Measurements from ENCODE around the gene P2RY12. TPM values are rescaled to one million over a fixed set of nuclear protein-coding genes. Genes with fewer than 3 reads are reported as not detected.

The P2RY12 gene
- total RNA-seq, 1 experiment from 2014 or later = not detected

DNA sequence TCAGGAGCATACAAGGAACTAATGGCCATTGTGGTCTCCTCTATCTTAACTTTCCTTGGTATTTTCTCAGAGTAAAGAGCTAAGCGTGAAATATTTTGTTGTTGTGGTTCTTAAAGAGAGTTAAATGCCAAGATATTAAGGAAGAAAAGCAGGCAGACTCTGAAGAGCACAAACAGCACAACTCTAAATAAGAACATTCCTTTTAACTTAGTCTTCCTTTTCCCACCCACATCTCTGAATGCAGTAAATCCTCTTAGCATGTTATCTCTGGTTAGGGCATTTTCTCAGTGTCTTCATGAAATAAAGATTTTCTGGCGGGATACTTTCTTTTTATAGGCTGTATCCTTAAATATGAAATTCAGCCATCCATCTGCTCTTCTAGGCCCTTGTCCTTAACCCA, 69.4 kb downstream of the P2RY12 start:
- TF ChIP-seq, protein P1, sequence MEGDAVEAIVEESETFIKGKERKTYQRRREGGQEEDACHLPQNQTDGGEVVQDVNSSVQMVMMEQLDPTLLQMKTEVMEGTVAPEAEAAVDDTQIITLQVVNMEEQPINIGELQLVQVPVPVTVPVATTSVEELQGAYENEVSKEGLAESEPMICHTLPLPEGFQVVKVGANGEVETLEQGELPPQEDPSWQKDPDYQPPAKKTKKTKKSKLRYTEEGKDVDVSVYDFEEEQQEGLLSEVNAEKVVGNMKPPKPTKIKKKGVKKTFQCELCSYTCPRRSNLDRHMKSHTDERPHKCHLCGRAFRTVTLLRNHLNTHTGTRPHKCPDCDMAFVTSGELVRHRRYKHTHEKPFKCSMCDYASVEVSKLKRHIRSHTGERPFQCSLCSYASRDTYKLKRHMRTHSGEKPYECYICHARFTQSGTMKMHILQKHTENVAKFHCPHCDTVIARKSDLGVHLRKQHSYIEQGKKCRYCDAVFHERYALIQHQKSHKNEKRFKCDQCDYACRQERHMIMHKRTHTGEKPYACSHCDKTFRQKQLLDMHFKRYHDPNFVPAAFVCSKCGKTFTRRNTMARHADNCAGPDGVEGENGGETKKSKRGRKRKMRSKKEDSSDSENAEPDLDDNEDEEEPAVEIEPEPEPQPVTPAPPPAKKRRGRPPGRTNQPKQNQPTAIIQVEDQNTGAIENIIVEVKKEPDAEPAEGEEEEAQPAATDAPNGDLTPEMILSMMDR (IDR thresholded peaks at IDR 0.05; ENCODE audit: unreplicated experiment) = no peak
- no peaks in the 10 kb centered on the region for H3K9me3 Mint-ChIP-seq (ENCODE audit: unreplicated experiment)
- peaks cover 26% of the 10 kb centered on the region for H3K4me1 Mint-ChIP-seq (ENCODE audit: insufficient read depth, unreplicated experiment)
- H3K36me3 Mint-ChIP-seq (ENCODE audit: insufficient read depth, unreplicated experiment) = peaks cover 30% of the 10 kb centered on the region
- peak overlapping the region; percentile 80 for H3K4me3 Mint-ChIP-seq (ENCODE audit: unreplicated experiment)
- intact Hi-C loops (cut with micrococcal nuclease) = no loop called here
- BruUV-seq (replicated peaks) = no TSS peak
- peak overlapping the region; percentile 94 for H3K27ac Mint-ChIP-seq (ENCODE audit: low read depth, unreplicated experiment)
- ChIA-PET POLR2A (interaction anchor here (0.7 to 7.2 kb wide), 10 partner anchors 8 to 1857 kb away, joined by 3 to 341 read pairs (median 6); no protein-coding TSS in a partner anchor), CTCF (interaction anchor here (3.5 to 4.6 kb wide), 2 partner anchors 10 to 13 kb away, joined by 17 to 29 read pairs; no protein-coding TSS in a partner anchor)
- no peak for DNase-seq (ENCODE audit: unreplicated experiment)
- H3K27me3 Mint-ChIP-seq (ENCODE audit: insufficient read depth, unreplicated experiment) = no peaks in the 10 kb centered on the region

DNA sequence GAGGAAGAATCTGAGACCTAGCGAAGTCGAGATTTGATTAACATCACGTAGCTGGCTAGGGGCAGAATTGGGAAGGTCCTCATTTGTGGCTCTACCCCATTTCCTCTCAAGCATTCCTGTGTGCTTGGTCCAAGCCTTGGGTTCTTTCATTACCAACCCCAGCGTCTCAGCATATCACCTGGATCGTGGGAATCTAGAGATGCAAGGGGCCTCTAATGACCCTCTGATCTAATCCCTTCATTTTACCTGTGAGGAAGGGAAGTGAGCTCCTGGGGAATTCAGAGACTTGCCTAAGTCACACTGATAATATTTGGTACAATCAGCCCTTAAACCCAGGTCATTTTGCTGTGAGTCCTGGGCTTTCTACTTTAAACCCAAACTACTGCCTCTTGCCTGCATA, 70.0 kb downstream of the P2RY12 start:
- ChIA-PET CTCF (interaction anchor here (3.5 to 4.6 kb wide), 2 partner anchors 9 to 14 kb away, joined by 17 to 29 read pairs; no protein-coding TSS in a partner anchor), POLR2A (interaction anchor here (0.7 to 7.2 kb wide), 5 partner anchors 8 to 1858 kb away, joined by 3 to 341 read pairs (median 7); no protein-coding TSS in a partner anchor)
- no TSS peak for BruUV-seq (replicated peaks)
- H3K9me3 Mint-ChIP-seq (ENCODE audit: unreplicated experiment) = no peaks in the 10 kb centered on the region
- intact Hi-C loops (cut with micrococcal nuclease) = no loop called here
- H3K36me3 Mint-ChIP-seq (ENCODE audit: insufficient read depth, unreplicated experiment) = peaks cover 35% of the 10 kb centered on the region
- H3K4me1 Mint-ChIP-seq (ENCODE audit: insufficient read depth, unreplicated experiment) = peaks cover 26% of the 10 kb centered on the region
- H3K4me3 Mint-ChIP-seq (ENCODE audit: unreplicated experiment) = peak overlapping the region; percentile 80
- H3K27me3 Mint-ChIP-seq (ENCODE audit: insufficient read depth, unreplicated experiment) = no peaks in the 10 kb centered on the region
- TF ChIP-seq, protein P1 (IDR thresholded peaks at IDR 0.05; ENCODE audit: unreplicated experiment) = no peak
- H3K27ac Mint-ChIP-seq (ENCODE audit: low read depth, unreplicated experiment) = peak overlapping the region; percentile 94
- no peak for DNase-seq (ENCODE audit: unreplicated experiment)

DNA sequence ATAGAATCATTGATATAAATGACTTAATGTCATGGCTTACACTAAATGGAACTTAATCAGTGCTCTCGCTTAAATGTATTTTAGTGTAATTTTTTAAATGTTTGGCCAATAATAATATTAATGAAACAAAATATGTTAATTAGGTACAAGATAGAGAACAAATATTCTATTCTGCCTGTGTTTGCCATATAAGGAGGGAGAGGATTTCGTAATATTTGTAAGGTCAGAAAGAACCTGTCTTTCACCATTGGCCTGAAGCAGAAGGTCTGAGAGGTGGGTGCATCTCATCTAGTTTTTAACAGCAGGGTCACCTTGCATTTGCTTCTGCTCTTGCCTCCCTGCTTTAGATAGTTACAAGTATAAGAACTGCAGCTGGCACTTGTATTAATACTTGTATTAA, 70.4 kb downstream of the P2RY12 start:
- Mint-ChIP-seq H3K27ac (ENCODE audit: low read depth, unreplicated experiment) (peak overlapping the region; percentile 94), H3K4me3 (ENCODE audit: unreplicated experiment) (peak overlapping the region; percentile 80), H3K27me3 (ENCODE audit: insufficient read depth, unreplicated experiment) (no peaks in the 10 kb centered on the region), H3K36me3 (ENCODE audit: insufficient read depth, unreplicated experiment) (peaks cover 40% of the 10 kb centered on the region), H3K4me1 (ENCODE audit: insufficient read depth, unreplicated experiment) (peaks cover 28% of the 10 kb centered on the region), H3K9me3 (ENCODE audit: unreplicated experiment) (no peaks in the 10 kb centered on the region)
- intact Hi-C loops (cut with micrococcal nuclease) = no loop called here
- no TSS peak for BruUV-seq (replicated peaks)
- ChIA-PET POLR2A (interaction anchor here (0.6 to 7.2 kb wide), 8 partner anchors 7 to 768 kb away, joined by 3 to 341 read pairs (median 4); partner anchors contain the start of gene SERP1), CTCF (interaction anchor here (0.6 to 4.6 kb wide), 5 partner anchors 9 to 94 kb away, joined by 4 to 29 read pairs (median 6); no protein-coding TSS in a partner anchor)
- TF ChIP-seq, protein P1 (IDR thresholded peaks at IDR 0.05; ENCODE audit: unreplicated experiment) = no peak
- no peak for DNase-seq (ENCODE audit: unreplicated experiment)

DNA sequence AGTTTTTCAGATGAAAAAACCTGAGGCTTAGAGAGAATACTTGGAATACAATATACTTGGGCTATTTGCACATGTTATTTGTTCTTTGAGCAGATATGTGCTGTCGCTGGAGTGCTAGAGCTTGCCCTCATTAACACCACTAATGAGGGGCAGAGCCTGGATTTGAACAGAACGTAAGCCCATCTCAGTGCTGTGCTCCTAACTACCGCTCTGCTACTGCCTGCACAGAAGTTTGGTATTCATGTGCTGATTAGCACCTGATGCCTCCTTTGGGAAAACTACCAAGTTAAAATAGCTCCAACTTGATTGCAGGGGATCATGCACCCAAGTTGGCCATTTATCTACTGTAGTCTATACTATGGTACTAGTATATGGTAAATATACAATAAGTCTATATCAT, 71.6 kb downstream of the P2RY12 start:
- ChIA-PET POLR2A (interaction anchor here (0.5 to 7.2 kb wide), 6 partner anchors 6 to 840 kb away, joined by 3 to 341 read pairs (median 4); partner anchors contain the start of gene P2RY13), CTCF (interaction anchor here (0.6 to 4.6 kb wide), 6 partner anchors 8 to 145 kb away, joined by 3 to 29 read pairs (median 5); no protein-coding TSS in a partner anchor)
- no peak for DNase-seq (ENCODE audit: unreplicated experiment)
- Mint-ChIP-seq H3K36me3 (ENCODE audit: insufficient read depth, unreplicated experiment) (peaks cover 49% of the 10 kb centered on the region), H3K4me3 (ENCODE audit: unreplicated experiment) (no peak overlapping the region), H3K27ac (ENCODE audit: low read depth, unreplicated experiment) (no peak overlapping the region), H3K4me1 (ENCODE audit: insufficient read depth, unreplicated experiment) (peaks cover 32% of the 10 kb centered on the region), H3K9me3 (ENCODE audit: unreplicated experiment) (no peaks in the 10 kb centered on the region), H3K27me3 (ENCODE audit: insufficient read depth, unreplicated experiment) (no peaks in the 10 kb centered on the region)
- no TSS peak for BruUV-seq (replicated peaks)
- TF ChIP-seq, protein P1 (IDR thresholded peaks at IDR 0.05; ENCODE audit: unreplicated experiment) = no peak
- intact Hi-C loops (cut with micrococcal nuclease) = no loop called here

All from MCF 10A (cell line).